GM04504 (cell line): ENCODE data around the gene RPUSD4.

Source experiments
- DNase-seq: peaks from one replicate; pipeline ENCODE4 v3.0.0-alpha.2; 2012; ENCODE audit warnings: low read depth

The RPUSD4 gene

GRCh38 chr11:126182787-126183445 is 28.5 kb downstream of the RPUSD4 start:
- DNase-seq = no peak

DNA sequence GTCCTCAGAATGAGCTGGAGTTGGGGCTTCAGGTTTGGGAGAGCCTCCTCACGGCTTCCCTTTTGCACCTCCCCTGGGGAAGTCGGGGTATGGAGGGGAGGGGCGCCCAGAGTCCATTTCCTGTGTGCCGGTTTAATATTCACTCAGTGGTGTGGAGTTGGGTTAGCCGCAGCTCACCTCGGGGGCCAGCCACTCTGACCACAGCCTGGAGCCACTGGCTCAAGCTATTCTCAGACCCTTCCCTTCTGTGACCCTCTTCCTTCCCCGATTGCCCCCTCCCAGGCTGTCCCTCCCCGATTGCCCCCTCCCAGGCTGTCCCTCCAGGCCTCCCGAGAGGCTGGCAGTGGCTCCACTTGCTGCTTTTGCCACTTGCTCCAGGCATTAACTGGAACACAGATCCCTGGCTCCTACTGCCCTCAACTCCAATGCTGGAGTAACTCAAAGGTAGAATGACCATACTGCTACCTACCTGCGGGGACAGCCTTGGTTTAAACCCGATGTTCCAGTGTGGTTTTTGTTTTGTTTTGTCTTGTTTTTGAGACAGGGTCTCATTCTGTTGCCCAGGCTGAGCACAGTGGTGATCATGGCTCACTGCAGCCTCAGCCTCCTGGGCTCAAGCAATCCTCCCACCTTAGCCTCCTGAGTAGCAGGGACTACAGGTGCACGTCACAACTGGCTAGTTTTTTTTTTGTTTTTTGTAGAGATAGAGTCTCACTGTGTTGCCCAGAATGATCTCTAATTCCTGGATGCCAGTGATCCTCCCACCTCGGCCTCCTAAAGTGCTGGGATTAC is 29.3 kb downstream of the RPUSD4 start:
- no peak for DNase-seq

GRCh38 chr11:126176853-126177470 is 34.5 kb downstream of the RPUSD4 start:
- DNase-seq = no peak

- DNase-seq = peak; percentile 27
Measured at GRCh38 chr11:126175393-126175792, 36.1 kb downstream of the RPUSD4 start.

- no peak for DNase-seq
Measured at GRCh38 chr11:126174816-126175215, 36.6 kb downstream of the RPUSD4 start.

DNA sequence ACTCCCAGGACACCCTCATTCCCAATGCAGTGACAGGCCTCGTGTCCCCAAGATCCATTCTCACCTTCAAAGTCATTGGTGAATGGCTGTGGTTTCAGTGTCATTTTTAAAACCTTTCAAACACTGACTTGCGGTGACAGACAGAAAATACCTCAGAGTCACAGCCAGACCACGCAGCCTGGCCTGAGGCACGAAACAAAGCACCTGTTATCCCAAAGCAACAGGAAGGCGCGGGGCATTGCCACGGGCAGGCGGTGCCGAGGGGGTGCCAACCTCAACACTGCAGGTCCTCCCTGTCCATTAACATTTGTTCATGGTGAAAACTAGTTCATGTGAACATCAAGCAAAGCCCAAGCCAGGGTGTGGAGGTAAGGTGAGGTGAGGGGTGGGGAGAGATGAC is 38.2 kb downstream of the RPUSD4 start:
- no peak for DNase-seq

GRCh38 chr11:126172596-126173038 is 38.8 kb downstream of the RPUSD4 start:
- peak; percentile 82 for DNase-seq

DNA sequence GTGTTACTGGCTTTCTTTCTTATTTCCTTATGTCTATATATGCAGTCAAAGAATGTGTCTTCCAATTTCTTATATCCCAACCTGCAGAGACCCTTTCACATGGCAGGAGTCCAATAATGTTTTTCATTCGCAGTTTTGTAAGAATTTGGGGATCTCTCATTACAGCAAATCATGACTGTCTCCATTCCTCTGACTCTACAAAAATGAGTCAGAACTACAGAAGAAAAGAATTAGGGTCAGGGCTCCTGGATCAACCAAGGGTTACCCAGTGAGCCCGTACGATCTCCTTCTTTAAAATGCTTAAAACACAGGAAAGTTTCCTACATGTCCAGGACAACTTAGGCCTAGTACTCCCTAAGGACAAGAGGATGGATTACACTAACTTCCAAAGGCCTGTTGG is 42.2 kb downstream of the RPUSD4 start:
- no peak for DNase-seq

GRCh38 chr11:126167488-126167887 is 44.0 kb downstream of the RPUSD4 start:
- DNase-seq = no peak

GRCh38 chr11:126166413-126166812 is 45.0 kb downstream of the RPUSD4 start:
- DNase-seq = no peak

DNA sequence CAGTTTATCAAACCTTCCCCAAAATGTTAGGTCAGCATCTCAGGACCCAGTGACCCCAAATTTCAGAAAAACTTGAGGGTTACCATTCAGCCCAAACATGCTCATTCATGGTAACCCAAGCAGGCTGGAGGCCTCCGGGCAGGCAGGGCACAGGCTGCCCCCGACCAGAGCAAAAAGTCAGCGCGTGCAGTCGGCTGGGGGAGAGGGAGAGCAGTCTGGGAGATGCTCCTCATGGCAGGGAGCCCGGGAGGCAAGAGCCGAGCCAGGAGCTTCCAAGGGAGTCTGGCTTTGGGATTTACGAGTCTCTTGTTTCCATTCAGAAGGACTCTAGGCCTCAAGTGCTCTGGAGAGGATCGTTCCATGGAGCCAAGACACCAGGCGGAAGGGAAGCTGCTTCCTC is 45.7 kb downstream of the RPUSD4 start:
- DNase-seq = no peak

DNA sequence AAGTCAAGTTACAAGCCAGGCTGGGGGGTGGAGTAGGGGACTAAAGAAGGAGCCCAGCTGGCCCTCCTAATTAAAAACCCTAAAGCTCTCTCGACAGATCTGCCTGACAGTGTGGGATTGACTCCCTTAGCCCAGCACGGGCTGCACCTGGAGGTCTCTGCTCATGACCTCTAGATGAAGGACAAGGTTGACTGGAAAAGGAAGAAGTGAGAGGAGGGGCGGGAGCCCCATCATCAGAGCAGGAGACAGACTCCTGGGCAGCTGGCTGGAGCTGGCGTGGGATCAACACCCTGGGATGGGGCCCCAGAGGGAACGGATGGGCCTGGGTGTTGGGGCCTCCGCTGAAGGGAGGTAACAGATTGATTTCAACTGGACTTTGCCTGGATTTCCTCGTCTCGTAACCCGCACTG is 46.1 kb downstream of the RPUSD4 start:
- no peak for DNase-seq

DNA sequence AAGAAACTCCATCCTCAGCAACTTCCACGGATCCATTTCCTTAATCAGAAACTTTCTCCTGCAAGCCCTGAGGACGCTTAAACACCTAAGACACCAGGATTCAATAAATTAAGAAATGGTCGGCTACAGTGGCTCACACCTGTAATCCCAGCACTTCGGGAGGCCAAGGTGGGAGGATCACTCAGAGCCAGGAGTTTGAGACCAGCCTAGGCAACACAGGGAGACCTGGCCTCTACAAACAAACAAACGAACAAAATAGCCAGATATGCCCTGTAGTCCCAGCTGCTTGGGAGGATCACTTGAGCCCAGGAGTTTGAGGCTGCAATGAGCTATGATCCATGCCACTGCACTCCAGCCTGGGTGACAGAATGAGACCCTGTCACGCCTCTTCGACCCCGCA is 46.7 kb downstream of the RPUSD4 start:
- DNase-seq = no peak

DNA sequence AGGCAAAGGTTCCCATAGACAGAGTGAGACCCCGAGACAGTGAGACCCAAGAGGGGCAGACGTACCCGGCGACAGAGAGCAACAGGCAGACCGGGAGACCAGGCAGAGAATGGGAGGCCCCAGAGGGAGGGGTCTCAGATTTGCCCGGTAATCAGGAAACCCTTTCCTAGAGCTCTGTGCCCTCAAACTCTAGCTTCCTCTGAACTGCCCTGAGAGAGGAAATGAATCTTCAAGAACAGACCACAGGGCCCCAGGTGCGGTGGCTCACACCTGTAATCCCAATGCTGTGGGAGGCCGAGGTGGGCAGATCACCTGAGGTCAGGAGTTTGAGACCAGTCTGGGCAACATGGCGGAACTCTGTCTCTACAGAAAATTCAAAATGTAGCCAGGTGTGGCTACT is 47.7 kb downstream of the RPUSD4 start:
- no peak for DNase-seq

DNA sequence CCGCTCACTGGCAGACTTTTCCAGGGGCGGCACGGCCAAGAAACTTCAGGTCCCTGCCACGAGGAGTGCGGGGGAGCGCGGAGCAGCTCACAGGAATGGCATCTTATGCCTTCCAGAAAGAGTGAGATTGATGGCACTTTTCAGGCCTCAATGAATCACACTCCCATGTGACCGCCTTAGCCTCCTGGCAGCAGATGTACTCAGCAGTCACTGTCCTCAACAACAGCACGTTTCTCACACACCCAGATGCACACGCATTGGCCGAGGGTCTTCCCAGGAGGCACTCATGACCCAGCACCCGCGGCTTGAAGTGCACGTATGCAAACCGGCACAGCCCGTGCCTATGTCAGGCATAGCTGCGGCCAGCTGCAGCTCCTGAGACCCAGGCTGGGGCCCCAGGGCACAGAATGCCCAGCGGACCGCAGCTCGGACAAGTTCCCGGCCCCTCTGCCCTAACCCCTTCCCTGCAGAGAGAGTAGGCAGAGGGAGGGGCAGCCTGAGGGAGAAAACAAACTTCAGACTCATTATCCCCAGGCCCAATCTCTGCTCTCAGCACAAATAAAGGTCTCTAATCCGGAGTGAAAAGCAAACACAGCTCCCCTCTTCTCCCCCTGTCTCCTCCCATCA is 48.3 kb downstream of the RPUSD4 start:
- peak; percentile 89 for DNase-seq

GRCh38 chr11:126162306-126163030 is 49.0 kb downstream of the RPUSD4 start:
- no peak for DNase-seq

DNA sequence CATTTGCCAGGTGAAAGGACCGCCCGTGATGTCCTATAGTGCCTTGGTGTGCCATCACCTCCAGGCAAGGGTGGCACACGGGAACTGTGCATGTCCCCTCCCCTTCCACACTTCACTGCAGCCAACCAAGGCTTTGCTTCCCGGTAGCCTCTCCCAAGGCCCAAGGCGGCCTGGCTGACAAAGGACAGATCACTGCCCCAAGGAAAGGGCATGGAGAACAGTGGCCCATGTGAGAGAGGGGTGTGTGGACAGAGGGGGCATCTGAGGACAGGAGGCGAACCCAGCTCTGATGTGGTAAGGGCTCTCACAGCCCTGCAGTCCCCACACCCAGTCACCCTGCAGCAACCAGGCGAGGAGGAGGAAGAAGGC is 50.4 kb downstream of the RPUSD4 start:
- no peak for DNase-seq

DNA sequence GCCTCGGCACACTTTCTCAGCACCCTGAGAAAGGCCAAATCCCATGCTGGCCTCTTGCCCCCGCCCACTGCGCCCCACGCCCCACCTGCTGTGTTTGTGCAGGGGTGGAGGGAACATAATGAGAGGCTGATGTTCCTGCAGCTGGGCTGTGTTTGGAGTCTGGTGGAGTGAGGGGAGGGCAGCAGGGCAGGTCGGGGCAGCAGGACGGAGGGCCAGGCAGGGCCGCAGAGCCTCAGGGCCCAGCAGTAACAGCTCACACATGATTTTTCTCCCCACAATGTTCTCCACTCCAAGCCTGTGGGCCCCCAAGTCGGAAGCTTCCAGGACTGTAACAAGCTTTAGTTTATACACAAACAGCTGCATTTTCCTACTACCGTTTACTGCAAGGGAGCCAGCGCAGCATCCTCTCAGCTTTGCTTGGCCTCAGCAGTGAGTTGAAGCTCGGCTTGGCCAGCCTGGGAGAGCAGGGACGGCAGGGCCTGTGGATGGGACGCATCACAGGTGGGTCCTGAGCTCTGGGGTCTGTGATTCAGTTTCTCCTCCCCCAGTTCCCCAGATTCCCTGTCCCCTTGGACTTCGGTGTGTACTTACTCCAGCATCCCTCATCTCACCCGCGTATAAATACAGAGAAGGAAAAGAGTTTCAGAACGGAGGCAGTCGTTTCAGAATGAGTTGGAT is 51.0 kb downstream of the RPUSD4 start:
- no peak for DNase-seq

GRCh38 chr11:126159719-126160344 is 51.6 kb downstream of the RPUSD4 start:
- DNase-seq = no peak

DNA sequence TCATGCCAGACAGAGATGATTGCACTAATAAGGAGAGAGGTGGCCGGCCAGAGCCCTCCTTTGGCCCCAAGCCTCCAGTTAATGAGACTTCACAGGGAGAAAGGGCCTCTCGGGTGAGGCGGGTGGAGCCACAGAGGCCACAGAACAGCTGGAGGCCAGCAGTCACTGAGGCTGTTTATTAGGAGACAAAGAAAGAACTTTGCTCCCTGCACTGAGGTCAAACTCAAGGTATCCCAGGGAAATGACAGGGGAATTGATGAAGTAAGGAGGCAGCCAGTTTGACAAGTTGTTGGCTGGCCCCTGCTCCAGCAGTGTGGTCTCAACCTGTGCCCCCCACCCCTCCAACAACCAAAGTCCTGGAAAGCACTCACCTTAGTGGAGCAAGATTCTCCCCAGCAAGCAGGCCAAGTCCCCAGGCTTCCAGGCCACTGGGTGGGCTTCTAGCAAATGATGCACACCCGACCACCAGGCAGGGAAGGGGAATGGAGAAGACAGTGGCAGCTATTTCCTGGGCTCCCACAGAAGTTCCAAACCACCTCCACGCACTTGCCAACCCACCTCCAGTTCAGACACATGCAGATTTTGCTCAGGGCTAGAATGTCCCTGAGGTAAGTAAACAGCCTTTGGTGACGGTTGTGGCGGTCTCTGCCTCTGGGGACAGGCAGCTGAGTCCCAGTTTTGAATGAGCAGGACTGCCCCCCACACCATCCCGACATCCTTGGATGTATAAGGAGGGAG is 53.2 kb downstream of the RPUSD4 start:
- no peak for DNase-seq
